Breast epithelium (tissue), 4 donors: ENCODE measurements around the gene C12orf60. TPM values are rescaled to one million over a fixed set of nuclear protein-coding genes. Genes with fewer than 3 reads are reported as not detected.

ENCODE experiments used
- DNase-seq, 2 donors: peaks; one replicate each; pipeline ENCODE4 v3.0.0-alpha.2; 2019; ENCODE audit warnings: low spot score in 2 of 2
- H3K27ac ChIP-seq, 2 donors: fragments of 200-600 bp; sonication (generic) in 1 of 2; one replicate each; pipeline ENCODE4 v1.5.1; 2016 to 2019; ENCODE audit warnings: mild to moderate bottlenecking in 1 of 2
- H3K27me3 ChIP-seq, 2 donors: fragments of 200-600 bp; sonication (generic) in 1 of 2; one replicate each; pipeline versions ENCODE4 v1.5.1 to v1.6.0; 2017 to 2019; ENCODE audit warnings: control low read depth in 1 of 2, mild to moderate bottlenecking in 1 of 2
- H3K36me3 ChIP-seq: fragments of 200-600 bp; one replicate; pipeline ENCODE4 v1.5.1; 2019
- H3K4me1 ChIP-seq, 2 donors: fragments of 200-600 bp; sonication (generic); one replicate each; pipeline ENCODE4 v1.5.1; 2016 to 2019; ENCODE audit warnings: control low read depth in 1 of 2
- H3K4me3 ChIP-seq, 3 donors: fragments of 200-600 bp; sonication (generic); 1 replicate in 2 of 3; 2 replicates in 1 of 3; pipeline ENCODE4 v1.5.1; 2016 to 2019; ENCODE audit warnings: mild to moderate bottlenecking in 3 of 3, moderate library complexity in 2 of 3
- H3K9me3 ChIP-seq, 2 donors: fragments of 200-600 bp; sonication (generic) in 1 of 2; one replicate each; pipeline ENCODE4 v1.5.1; 2016 to 2019; ENCODE audit warnings: control low read depth in 1 of 2
- POLR2A ChIP-seq: fragments of 450-650 bp; IDR thresholded peaks from one replicate; pipeline ENCODE4 v1.6.1; 2016; ENCODE audit warnings: antibody characterized with exemption, mild to moderate bottlenecking, moderate library complexity
- POLR2AphosphoS5 ChIP-seq, 3 donors: sonication (generic); formaldehyde crosslinking; IDR thresholded peaks; one replicate each; pipeline ENCODE4 v1.6.1; 2017; ENCODE audit warnings: antibody characterized with exemption in 3 of 3
- intact Hi-C: fragments of 100-400 bp; cut with DNase I; formaldehyde crosslinking; loops from one replicate; pipeline ENCODE4 v1.15.1; 2023; ENCODE audit warnings: low total_unique reads
- total RNA-seq, 3 donors: library from RNA; depleted of rRNA; stranded (reverse); fragments of >200 nt; gene quantifications; one replicate each; pipeline ENCODE4 v1.1.0, GENCODE V29; 2016
- TF ChIP-seq, protein P1 (sequence below), 3 donors: fragments of 450-650 bp; IDR thresholded peaks; one replicate each; pipeline ENCODE4 v1.5.1; 2016 to 2017; ENCODE audit warnings: antibody characterized with exemption in 3 of 3, mild to moderate bottlenecking in 3 of 3, moderate library complexity in 3 of 3

C12orf60 gene
- total RNA-seq, 3 donors from 2014 or later: 1.4 to 2.3 (median 1.6) TPM

DNA sequence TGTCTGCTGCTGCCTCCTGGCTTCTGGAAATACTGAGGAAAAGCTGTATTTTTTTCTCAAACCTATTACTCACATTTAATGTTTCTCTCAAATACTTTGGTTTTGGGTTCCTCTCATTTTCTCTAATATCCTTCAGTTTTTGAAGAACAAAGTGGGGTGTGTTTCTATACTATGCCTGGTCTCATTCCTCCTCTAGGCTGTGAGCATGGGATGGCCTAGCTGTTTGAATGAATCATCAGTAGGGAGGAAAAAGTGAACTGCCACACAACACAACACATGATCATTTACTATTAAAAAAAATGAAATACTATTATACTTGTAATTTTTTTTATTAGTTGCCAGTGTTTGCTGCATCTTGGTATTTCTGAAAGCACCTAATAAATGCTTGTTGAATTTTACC lies 21.8 kb downstream of the C12orf60 start:
- no peaks in the 10 kb centered on the region for H3K27me3 ChIP-seq
- no peak overlapping the region for H3K27ac ChIP-seq
- H3K4me3 ChIP-seq: no peak overlapping the region
- H3K36me3 ChIP-seq: no peaks in the 10 kb centered on the region
- intact Hi-C loops: no loop called here
- no peak for DNase-seq
- TF ChIP-seq POLR2A (no peak), POLR2AphosphoS5 (IDR thresholded peaks at IDR 0.05) (no peak)
- TF ChIP-seq, protein P1, sequence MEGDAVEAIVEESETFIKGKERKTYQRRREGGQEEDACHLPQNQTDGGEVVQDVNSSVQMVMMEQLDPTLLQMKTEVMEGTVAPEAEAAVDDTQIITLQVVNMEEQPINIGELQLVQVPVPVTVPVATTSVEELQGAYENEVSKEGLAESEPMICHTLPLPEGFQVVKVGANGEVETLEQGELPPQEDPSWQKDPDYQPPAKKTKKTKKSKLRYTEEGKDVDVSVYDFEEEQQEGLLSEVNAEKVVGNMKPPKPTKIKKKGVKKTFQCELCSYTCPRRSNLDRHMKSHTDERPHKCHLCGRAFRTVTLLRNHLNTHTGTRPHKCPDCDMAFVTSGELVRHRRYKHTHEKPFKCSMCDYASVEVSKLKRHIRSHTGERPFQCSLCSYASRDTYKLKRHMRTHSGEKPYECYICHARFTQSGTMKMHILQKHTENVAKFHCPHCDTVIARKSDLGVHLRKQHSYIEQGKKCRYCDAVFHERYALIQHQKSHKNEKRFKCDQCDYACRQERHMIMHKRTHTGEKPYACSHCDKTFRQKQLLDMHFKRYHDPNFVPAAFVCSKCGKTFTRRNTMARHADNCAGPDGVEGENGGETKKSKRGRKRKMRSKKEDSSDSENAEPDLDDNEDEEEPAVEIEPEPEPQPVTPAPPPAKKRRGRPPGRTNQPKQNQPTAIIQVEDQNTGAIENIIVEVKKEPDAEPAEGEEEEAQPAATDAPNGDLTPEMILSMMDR (IDR thresholded peaks at IDR 0.05): no peak
- H3K4me1 ChIP-seq: no peaks in the 10 kb centered on the region
- H3K9me3 ChIP-seq: no peaks in the 10 kb centered on the region

DNA sequence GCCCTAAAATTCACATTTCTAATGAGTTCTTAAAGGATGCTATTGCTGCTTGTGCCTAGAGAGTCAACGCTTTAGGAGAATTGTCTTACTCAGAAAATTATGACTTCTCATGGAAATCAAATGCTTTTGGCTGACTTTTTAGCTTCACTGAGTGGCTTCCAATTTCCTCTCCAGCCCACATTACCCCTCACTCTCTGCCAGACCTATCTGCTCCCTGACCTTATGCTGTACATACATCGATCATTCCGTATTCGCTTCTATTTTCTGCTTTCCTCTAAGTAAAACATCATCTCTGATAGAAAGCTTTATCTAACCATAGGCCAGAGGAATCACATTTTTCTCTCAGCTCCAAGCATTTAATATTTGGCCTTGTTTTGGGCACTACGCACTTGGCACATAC lies 23.0 kb downstream of the C12orf60 start:
- intact Hi-C loops: no loop called here
- Histone ChIP-seq H3K4me1 (no peaks in the 10 kb centered on the region), H3K4me3 (no peak overlapping the region), H3K9me3 (no peaks in the 10 kb centered on the region), H3K27me3 (no peaks in the 10 kb centered on the region), H3K27ac (no peak overlapping the region), H3K36me3 (no peaks in the 10 kb centered on the region)
- no peak for TF ChIP-seq POLR2A
- TF ChIP-seq, protein P1 (IDR thresholded peaks at IDR 0.05): no peak
- no peak for TF ChIP-seq POLR2AphosphoS5 (IDR thresholded peaks at IDR 0.05)
- no peak for DNase-seq

DNA sequence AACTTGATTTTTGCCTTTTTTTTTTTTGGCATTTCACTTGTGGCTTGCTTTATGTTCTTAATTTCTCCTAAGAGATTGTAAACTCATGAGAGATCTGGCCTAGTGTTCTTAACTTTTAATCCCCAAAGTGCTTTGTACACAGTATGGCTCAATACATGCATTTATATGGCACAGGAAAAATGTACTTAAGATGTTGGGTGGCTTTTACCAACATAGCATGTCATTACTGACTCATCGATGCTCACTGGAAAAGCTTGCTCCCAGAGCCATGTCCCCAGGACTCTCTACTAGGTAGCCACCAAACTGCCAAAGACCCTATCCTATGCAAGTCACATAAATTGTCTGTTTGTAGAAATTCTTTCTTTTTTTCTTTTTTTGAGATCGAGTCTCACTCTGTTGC lies 23.6 kb downstream of the C12orf60 start:
- H3K27me3 ChIP-seq: no peaks in the 10 kb centered on the region
- H3K9me3 ChIP-seq: no peaks in the 10 kb centered on the region
- no peaks in the 10 kb centered on the region for H3K4me1 ChIP-seq
- intact Hi-C loops: no loop called here
- no peak overlapping the region for H3K27ac ChIP-seq
- no peak overlapping the region for H3K4me3 ChIP-seq
- TF ChIP-seq POLR2AphosphoS5 (IDR thresholded peaks at IDR 0.05) (no peak), POLR2A (no peak)
- TF ChIP-seq, protein P1 (IDR thresholded peaks at IDR 0.05): no peak
- H3K36me3 ChIP-seq: no peaks in the 10 kb centered on the region
- no peak for DNase-seq

DNA sequence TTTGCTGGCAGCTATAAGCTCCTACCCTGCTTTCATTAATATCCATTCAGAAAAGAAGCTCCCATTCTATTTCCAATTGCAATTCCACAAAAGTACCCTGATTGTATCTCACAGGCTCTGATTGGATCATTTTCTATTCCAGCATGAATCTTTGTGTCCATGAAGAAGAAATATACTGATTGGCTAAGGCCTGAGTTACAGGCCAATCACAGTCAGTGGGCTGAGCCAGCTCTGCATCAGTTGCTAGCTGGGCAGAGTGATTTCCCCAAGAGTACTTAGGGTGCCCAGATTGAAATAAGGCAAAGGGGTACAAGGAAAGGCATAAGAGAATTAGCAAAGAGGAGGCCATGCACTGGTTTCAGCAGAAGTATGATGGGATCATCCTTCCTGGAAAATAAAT lies 25.4 kb downstream of the C12orf60 start:
- intact Hi-C loops: no loop called here
- Histone ChIP-seq H3K36me3 (no peaks in the 10 kb centered on the region), H3K9me3 (no peaks in the 10 kb centered on the region), H3K27me3 (no peaks in the 10 kb centered on the region), H3K27ac (no peak overlapping the region), H3K4me3 (no peak overlapping the region), H3K4me1 (no peaks in the 10 kb centered on the region)
- TF ChIP-seq POLR2A (no peak), POLR2AphosphoS5 (IDR thresholded peaks at IDR 0.05) (no peak)
- TF ChIP-seq, protein P1 (IDR thresholded peaks at IDR 0.05): no peak
- no peak for DNase-seq

DNA sequence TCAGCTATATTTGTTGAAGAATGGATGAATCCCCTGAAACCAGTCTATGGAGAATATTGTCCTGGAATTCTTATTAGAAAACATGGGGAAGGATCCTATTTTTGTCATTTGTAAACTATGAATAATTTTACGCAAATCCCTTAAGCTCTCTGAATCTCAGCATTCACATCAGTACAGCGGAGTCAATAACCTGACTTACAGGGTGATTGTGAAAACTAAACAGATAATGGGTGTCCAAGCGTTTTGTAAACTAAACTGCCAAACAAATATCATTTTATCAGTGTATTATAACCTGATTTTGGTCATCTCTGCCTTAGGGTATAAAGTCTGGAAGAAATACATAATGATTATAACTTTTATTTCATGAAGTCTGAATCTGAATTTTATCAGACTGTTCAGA lies 29.9 kb downstream of the C12orf60 start:
- DNase-seq: no peak
- no peaks in the 10 kb centered on the region for H3K4me1 ChIP-seq
- H3K27me3 ChIP-seq: no peaks in the 10 kb centered on the region
- H3K9me3 ChIP-seq: no peaks in the 10 kb centered on the region
- intact Hi-C loops: no loop called here
- no peak overlapping the region for H3K4me3 ChIP-seq
- TF ChIP-seq POLR2A: no peak
- TF ChIP-seq POLR2AphosphoS5 (IDR thresholded peaks at IDR 0.05): no peak
- TF ChIP-seq, protein P1 (IDR thresholded peaks at IDR 0.05): no peak
- no peak overlapping the region for H3K27ac ChIP-seq
- no peaks in the 10 kb centered on the region for H3K36me3 ChIP-seq
